GM21619 (cell line): ENCODE data around the gene DNAH8.

Source experiments
- ATAC-seq: cut with Tn5 transposase; IDR thresholded peaks from one replicate; pipeline ENCODE4 v1.9.1; 2021; ENCODE audit not compliant: unreplicated experiment

The DNAH8 gene

DNA sequence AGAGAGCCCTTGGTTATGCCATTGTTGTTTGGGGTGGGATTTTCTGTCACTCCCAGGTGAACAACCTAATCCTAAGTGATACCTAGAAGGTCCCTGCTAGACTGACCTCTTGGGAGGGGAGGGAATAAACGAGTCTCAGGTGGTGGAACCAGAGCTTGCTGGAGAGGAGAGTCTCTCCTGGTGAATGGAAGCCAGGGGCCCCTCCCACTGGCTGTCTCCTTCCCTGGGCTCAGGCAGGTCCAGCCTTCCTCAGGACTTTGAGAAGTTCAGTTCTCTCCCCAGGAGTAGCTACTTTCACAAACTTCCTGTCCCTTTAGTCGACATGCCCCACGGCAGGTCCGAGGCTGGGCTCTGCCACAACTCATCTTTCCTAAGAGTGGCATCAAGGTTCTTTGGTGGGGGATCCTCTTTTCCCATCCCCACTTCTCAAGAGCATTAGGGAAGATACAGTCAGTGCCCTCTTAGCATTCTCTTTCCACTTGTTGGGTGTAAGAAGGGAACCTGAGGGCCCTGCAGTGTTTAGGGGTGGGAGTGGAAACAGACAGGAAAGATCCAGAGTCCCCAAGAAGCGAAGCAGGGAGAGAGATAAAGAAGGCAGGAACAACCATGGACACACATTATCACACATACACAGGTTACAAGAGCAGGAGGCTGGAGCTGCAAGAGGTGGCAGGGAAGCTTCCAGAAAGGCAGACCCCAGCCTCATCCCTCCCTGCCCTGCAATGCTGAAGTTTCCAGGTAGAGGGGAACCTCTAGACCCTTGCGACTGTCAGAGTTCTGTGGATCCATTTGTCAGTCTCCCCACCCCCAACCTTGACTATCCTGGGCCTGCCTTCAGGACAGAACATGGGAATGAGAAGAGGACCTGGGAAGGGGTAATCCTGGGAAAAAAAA lies 332.6 kb downstream of the DNAH8 start:
- no peak for ATAC-seq

DNA sequence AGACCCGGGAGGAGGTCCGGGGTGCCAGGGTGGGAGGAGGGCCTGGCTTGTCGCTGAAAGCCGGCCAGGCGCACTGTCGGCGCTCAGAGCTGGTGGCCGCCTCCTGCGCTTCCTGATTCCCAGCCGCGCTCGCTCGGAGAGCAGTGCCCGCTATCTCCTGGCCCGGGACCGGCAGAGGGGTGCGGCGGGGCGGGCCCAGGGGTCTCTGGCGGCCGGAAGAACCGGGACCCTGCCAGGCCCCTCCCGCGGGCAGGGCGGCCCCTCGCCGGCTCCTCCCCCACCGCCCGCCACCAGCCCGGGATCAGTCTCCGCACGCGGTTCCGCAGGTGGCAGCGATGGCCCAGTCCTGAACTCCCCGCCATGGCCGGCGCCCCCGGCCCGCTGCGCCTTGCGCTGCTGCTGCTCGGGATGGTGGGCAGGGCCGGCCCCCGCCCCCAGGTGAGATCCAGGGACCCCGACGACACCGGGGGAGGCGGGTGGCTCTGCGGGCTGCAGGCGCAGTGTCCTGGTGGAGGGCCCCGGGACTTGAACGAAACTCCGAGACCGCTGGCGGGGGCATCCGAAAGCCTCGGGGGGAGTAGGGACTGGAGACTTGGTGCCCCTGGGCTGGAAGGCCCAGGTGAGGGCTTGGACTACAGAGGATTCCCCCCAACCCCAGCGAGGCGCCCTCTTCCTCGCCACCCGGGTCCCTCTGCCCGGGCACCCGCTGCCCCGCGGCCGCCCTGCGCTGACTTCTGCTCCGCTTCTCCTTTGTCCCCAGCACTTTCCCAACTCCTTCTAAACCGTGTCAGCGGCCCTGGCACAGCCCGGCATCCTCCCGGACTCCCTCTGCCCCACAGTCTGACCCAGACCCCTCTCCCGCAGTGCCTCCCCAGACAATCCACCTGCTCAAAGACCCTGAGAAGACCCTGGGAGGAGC lies 333.6 kb downstream of the DNAH8 start, which contains the start of gene GLP1R:
Gene GLP1R (plus strand): TSS at position 301 of the 919 bp plus-strand sequence. CDS start 60 bp downstream, at position 361.
- no peak for ATAC-seq

DNA sequence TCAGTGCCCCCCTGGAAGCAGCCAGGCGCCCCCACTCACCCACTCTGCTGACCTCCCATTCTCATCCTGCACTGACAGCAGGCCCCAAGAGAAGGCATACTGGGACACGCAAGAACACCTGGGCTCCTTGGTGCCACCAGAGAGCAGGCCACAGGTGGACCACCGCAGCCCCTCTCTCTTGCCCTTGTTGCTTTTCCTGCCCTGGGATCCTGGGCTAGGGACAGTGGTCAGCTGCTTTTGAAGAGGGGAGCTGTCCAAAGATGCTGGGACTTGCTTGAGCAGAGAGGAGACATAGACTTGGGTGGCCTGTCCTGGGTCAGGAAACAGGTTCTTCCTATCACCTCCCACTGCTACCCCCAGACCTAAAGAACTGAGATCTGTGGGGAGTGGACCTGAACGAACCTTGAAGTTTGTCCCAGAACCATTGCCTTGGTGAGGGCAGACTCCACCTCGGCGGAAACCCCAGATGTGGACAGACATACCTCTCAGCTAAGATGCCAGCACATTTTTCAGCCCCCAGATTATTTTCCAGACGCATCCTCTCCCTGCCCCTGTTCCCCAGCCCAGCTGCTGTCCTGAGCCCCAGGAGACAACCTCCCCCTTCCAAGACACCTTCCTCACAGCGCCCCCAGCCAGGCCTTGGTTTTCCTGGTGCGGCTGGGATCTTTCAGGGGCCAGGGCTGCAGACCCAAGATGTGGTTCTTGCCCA lies 334.6 kb downstream of the DNAH8 start:
- ATAC-seq: no peak

DNA sequence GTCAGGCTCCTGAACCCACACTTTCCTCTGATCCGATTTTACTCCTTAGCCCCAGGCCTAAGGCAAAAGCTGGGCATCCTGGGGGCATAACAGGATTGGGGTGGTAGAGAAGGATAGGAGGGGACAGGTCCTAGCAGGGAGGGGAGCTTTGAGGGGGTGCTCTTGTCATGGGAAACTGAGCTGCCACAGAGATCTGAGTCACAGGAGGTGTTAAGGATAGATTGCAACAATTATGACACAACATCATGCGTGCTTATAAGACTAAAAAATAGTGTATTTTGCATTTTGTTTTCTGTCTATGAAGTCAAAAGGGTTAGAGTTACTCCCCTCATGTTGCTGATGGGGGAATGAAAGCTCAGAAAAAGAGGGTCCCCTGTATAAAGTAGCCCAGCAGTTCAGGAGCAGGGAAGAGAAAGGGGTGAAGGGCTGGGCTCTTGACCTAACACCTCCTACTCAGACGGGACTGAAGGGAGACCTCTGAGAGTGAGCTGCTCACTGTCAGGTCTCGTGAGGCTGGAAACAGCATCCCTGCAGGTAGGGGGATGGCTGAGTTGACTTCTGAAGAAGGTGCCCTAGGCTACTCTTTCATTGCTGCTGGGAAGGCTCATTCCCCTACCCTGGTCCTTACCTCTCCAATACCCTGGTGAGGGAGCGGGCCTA lies 335.5 kb downstream of the DNAH8 start:
- no peak for ATAC-seq

DNA sequence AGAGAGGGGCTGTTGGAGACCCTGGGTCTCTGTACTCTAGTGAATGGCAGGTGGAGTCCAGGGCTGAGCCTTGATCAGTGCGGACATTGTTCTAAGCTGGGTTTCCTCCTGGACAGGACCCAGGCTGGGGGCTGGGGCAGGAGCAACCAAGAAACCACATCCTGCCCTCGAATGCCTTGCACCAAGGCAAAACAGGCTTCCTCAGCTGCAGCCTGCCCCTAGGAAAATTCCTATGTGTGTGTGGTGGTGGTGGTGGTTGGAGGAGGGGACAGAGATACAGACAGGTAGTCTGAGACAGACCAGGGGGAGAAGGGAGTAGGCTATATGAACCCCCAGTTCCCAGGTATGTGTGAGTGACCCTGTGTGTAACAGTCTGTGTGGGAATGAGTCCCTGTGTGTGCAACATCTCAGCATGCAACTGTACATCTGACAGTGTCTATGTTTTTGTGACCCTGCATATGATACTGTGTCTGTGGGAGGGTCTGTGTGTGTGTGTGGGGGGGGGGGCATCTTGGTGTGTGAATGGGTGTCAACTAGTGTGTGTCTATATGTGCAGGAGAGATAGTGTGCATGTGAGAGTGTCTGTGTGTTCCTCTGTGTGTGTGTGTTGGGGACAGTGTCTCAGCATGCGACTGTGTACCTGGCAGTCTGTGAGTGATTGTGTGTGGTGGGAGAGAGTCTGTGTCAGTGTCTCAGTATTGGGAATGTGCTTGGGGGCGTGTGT lies 336.4 kb downstream of the DNAH8 start:
- no peak for ATAC-seq

DNA sequence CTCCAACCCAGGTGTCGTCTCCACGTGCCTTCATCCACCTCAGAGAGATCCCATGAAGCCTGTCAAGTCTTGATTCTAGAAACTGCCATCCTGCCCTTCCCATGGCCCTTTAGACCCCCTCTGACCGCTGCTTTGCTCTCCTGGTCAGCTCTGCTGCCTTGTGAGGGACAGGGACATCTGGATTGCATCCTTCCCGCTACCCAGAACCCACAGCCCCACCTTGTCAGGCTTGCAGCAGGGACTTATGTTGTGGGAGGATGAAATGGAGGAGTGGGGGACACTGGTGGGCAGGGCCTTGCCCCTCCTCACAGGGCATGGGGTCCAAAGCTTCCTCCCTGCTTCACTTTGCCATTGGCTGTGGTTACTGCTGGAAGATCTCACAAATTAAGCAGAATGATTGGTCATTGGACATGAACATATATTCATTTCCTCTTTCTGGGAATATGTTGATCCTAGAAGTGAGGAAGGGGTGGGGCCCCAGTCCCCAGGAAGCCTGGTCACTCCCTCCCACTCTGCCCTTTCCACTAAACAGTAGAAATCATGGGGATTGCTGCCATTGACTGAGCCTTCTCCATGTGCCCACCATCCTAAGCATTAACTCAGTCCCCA lies 338.0 kb downstream of the DNAH8 start:
- no peak for ATAC-seq

DNA sequence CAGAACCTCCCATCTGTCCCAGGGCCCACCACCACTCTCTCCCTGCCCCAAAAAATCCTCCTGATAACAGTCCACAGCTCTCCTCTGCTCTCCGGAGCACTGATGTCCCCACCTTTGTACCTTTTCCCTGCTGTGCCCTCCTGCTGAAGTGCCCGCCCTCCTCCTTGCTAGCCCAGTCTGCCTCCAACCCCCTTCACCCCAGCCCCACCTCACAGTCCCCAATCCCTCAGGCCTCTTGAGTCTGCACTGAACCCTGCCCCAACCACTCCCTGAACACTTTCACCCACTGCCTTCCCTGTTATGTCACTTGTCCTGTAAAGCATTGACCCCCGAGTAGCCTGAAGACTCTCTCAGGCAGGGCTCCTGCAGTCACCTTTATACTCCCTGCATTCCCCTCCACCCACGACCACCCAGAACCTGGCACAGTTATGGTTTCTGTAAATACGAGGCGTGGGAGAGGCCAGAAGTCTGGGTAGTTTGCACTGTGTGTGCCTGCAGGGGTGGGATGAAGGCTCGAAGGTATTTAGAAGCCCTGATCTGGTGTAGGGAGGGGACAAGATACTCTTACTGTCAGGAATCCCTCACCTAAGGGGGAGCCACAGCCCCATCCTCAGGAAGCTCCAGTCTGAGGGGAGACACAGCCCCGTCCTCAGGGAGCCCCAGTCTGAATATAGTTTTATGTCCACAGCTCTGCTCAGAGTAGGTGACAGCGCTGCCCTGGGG lies 338.9 kb downstream of the DNAH8 start:
- ATAC-seq: no peak

DNA sequence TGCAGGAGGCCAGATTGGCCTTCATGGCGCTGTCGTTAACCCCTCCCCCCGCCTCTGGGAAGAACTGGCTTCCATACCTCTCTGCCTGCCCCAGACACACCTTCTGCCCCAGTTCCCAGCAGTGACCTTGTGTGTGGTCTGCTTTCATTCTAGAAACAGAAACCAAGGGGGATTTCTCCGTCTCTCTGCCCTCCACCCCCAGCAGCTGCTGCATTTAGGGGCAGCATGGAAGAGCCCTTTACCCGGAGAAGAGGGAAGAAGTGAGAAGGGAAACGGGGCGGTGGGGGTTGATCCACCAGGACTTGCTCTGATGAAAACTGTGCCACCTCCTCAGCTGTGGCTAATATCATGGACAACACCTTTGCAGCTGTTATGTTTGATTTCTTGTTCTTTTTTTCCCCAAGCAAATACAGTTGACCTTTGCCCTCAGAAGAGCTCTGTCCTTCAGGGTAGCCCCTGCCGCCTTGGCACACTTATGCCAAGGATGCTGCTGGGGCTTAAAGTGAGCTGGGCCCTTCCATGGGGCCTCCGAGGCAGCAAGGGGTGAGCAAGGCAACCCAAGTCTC lies 339.5 kb downstream of the DNAH8 start:
- no peak for ATAC-seq

DNA sequence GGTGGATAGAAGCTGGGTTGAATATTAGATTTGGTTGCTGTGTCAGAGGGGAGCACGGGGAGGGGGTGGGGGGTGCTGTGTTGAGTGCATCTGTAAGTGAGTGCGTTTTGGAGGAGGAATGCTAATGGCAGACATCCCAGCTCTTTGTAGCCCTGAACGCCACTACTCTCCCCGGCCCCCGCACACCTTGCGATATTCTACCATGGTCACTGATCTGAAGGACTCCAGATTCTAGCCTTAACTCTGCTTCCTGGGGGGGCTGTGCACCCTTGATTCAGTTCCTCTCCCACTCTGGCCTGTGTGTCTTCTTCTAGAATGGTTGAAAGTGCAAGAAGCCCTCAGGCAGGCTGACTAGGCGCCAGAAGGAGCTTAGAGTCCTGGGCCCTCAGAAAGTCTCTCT lies 340.6 kb downstream of the DNAH8 start:
- no peak for ATAC-seq

DNA sequence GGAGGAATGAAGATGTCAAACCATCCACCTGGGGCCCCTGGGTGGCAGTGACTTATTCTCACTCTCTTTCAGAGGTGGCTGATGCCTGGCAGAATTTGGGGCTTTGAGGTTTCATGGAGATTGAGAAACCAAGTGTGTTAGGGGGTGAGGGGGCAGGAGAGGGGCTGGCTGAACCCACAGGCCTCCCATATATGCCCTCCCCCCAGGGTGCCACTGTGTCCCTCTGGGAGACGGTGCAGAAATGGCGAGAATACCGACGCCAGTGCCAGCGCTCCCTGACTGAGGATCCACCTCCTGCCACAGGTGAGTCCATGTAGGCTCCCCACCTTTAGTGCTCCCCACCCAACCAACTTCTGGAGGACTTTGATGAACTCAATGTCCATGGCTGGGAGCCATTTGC lies 341.1 kb downstream of the DNAH8 start:
- no peak for ATAC-seq

DNA sequence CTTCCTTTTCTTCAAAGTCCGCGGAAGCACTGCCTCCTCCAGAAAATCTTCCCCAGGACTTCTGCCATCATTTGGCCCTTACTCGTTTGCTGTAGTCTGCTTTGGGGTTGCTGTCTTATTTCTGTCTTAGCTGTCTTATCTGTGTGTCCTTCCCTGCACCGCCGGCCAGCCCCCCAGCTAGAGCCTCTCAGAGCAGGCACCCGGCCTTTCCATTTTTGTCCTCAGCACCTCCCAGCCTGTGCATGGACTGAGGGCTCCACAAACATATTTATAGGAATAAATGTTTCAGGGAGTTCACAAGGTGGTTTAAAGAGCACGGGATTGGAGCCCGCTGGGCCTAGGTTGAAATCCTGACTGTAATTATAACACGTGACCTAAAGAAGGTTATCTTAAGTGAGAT lies 341.6 kb downstream of the DNAH8 start:
- ATAC-seq: no peak

DNA sequence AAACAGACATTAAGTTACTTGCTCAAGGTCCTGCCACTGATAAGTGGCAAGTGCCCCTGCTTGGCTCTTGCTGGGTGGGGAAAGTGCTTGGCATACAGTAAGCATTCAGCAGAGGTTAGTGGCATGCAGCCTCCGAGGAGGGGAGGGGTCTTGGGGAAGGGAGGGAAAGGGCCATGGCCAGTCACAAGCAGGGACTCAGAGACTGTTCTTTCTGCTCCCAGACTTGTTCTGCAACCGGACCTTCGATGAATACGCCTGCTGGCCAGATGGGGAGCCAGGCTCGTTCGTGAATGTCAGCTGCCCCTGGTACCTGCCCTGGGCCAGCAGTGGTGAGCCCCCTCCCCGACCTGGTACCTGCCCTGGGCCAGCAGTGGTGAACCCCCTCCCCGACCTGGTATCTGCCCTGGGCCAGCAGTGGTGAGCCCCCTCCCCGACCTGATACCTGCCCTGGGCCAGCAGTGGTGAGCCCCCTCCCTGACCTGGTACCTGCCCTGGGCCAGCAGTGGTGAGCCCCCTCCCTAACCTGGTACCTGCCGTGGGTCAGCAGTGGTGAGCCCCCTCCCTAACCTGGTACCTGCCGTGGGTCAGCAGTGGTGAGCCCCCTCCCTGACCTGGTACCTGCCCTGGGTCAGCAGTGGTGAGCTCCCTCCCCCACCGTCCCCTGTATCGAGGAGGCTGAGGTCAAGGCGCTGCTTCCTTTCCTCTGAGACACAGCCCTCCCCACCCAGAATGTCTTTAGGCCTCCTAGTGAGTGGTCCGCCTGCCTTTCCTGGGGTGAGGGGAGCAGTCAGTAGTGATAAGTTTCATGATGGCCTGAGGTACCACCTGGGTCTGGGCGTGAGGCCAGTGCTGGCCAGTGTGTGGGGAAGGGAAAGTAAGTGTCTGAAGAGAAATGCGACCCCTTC lies 342.4 kb downstream of the DNAH8 start:
- ATAC-seq: no peak

DNA sequence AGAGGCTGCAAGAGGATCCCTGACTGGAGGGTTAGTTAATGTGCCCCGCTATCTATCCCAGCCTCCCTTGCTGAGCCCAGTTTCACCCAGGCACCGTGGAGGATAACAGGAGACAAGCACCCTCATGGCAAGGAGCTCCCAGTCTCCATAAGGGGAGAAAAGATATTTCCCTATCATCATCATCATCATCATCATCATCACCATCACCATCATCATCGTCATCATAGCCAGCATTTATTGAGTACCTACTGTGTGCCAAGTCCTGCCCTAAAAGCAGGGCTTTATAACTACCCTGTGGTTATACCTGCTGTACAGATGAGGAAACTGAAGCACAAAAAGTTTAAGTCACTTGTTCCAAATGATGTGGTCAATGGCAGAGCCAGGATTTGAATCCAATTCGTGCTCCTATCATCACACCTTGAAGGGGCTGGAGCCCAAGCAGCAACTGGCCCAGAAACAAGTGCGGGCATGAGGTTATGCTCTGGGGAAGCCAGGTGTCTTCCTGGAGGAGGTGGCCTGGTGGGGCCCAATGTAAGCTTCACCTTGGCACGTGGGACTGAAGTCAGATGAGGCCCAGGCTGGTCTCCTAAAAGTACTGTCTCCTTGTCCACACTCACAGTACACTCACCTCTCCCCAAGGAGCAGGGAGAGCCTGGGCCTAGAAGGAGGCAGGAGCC lies 343.5 kb downstream of the DNAH8 start:
- no peak for ATAC-seq

DNA sequence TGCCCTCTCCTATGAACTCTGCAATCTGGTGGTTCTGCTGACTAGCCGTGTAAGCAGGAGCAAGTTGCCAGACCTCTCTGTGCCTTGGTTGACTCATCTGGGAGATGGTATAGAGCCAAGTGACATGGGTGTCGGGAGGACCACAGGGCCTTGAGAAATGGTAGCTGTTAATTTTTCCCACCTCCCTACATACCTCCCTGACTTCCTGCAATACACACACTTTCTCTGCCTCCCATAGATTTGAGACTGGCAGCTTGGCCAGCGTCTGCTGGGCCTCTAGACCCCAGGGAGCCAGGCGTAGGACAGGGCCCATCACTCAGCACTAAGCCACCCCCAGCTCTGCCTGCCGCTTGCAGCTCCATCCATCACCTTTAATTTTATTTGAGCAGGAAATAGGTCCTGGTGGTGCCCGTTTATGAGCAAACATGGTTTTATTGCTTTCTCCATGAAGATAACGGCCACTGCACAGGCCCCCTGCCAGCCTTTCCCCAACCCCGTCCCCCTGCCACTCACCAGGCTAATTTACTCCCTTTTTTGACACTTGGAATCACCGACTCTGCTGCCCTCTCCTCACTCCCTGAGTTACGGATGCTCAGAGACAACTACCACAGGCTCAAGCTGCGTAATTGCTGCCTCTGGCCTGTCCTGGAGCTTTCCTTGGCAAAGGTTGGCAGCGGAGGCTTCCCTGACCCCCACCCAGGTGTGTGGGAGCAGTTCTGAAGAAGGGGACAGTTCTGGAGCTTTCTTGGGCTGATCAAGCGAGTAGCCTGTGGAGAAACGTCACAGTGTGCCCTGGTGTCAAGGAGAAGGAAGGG lies 344.6 kb downstream of the DNAH8 start:
- ATAC-seq: no peak

DNA sequence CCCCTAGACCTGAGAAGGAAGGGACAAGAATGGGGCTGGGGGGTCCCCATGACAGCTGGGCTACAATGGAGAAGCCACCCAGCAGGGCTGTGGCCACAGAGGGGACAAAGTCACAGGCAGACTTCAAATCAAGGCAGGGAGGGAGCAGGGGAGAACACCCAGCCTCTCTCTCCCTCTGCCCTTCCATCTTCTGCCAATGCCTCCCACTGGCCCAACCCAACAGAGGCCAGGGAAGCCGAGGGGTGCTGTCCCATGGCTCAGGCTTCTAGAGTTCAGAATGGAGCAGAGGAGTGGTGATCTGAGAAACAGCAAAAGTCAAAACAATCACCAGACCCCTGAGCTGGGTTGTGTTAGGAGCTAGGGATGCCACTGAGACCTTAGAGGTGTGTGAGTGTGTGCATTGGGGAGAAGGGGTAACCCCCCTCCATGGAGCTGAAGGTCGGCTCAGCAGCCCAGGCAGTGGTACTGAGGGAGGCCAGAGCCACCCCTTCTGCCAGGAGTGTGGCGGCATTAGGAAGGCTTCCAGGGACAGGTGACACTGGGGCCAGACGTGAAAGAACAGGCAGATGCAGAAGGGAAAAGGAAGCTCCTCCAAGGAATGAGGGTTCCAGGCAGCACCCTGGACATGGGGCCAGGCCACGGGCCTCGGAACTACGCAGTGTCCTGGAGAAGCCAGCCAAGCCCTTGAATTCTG lies 345.5 kb downstream of the DNAH8 start:
- ATAC-seq: no peak

DNA sequence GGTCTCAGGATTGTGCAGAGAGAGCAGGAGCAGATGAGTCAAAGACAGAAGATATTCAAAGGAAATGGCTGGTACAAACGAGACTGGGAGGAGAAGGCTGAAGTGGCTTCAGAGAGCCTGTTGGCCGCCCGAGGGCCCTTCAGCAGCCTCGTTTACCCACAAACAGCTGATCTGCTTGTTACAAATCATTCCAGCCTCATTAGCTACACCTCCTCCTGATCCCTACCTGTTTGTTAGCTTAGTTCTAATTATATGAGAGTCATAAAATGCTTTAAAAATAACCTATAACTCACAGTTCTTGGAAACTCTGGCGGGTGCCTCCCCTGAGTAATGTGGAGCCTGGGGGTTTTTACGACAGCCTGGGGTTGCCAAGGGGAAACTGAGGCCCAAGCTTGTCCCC lies 346.1 kb downstream of the DNAH8 start:
- no peak for ATAC-seq
